AG08395 (cell line): ENCODE results near the gene SPATA6L.
A peak's percentile ranks its signal among the peaks of the same experiment; 100 is the strongest.
"Not testable (repeated sequence)": the region's sequence is repeated elsewhere in the genome, so short reads cannot be mapped to it uniquely, and the experiment has no call there.

Experiments used
- DNase-seq: peaks from one replicate; pipeline ENCODE4 v3.0.0; 2012; ENCODE audit warnings: mixed read lengths, low spot score

Gene SPATA6L

DNA sequence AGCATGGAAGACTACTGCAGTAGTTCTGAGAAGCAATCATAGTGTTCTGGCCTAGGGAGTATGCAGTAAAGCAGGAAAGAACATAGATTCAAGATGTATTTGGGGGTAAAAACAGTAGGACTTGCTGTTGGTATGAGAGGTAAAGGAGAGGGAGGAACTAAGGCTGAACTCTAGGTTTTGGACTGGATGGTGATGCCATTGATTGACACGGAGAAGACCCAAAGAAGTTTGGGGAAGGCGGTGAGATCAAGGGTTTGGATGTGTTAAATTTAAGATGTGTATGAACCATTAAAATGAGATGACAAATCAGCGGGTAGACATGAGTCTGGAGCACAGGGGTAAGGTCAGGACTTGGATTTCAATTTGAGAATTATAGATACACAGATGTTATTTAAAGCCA is 11.1 kb upstream of the SPATA6L start:
- DNase-seq = no peak

DNA sequence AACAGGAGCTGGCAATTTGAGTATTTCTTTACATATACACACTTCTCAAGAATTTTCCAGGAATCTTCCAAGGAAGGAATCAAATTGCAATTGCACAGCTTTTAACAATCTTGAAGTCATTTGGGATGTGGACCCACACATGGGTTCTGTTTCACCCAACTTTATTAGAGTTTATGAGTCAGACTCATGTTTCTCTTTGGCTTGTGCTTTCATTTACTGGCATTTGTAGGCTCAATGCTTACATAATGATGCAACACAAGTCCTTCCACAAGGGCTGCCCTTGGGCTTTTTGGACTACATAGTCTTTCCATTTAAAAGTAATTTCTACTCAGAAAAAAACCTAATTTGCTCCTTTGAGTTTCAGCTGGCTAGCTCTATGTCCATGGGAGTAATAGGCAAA is 8.5 kb upstream of the SPATA6L start:
- DNase-seq = peak; percentile 77

DNA sequence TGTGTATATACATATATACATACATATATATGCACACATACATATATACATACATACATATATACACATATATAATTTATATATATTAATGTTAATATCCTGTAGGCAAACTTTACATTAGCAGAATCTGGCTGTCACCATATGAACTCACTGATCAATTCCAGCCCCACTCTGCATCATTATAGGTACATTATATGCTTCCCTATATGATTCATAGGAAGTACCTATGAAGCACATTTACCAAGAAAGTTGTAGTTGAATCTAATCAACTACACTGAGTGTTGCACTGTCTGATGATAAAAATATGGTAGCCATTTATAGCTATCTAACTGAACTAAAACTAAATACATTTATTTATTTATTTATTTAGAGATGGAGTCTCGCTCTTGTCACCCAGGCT is 5.5 kb upstream of the SPATA6L start:
- DNase-seq = no peak

DNA sequence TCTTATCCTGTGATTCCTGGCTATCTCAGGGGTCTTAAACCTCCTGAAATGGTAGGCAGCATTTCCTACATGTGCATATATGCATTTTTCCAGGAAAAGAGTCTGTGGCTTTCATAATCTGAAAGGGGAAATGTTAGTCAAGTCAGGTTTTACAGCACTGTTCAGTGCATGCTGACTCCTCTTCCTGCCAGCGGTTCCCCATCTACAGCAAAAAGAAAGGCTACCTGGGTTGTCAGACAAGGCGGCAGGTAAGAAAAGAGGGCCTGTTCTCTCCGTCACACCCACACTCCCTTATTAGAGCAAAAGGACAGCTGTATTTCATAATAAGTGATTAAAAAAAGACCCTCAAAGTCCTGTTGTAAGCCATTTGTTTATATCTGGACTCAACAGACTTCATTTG is 4.3 kb upstream of the SPATA6L start:
- DNase-seq = no peak

DNA sequence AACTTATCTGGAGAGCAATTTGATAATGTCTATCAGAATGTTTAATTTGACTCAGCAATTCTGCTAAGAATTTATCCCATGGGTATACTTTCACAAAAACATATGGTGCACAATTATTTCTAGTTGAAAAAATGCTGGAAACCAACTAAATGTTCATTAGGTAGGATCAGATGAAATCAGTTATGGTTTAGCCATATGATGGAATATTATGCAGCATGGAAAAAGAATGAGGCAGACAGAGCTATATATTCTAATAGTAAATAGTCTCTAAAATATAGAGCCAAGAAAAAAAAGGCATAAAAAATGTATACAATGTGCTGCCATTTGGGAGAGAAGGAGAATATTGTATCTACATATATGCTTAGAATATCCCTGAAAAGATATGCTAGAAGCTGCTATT is 3.6 kb upstream of the SPATA6L start:
- no peak for DNase-seq

DNA sequence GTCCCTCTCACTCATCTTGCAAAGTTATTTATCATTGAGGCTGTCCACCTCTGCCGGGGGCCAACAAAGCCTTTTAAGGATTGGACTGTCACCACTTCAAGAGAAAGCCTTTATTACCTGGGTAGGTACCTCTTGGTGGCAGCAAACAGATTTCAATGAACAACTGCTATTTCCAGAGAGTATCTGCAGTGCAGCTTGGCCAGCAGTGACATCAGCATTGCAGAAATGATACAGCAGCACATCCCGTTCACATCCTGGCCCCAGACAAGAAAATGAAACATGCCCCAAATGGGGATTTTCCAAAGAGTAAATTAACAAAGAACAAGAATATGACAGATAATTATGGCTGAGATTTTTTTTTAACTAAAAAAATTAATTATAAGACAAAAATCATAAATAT is 2.3 kb upstream of the SPATA6L start:
- DNase-seq = no peak

DNA sequence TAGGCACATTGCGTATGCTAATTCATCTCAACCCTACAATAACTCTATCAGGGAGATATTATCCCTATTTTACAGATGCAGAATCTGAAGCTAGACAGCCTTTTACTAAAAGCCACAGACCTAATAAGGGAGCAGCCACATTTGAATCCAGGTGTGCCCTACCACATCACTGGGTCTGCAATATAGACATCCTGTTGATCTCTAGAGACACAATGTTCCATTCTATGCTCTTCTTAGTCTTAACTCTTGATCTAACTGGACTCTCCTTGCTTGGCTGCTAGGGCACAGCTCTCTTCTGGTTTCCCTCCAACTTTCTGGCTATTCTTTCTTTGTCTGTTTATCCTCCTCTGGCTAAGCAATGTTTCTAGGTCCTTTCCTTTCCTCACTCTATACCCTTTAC is 1.4 kb upstream of the SPATA6L start:
- DNase-seq = no peak

DNA sequence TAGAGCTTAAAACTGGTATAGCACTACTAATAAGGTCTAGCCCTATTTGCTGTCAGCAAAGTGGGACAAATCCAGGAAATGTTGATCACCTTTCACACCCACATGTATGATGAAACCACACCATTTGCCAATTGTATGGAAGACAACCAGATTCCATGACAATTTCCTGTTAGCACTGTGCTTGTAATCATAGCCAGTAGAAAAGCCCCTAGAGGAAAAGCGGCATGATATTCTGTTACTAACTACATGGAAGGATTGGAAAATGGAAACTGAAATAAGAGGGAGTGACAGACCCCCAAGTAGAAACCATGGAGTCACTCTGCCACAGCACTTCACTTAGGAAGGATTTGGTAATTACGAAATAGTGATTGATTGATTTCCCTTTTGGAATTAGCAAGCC is 923 bp downstream of the SPATA6L start:
- DNase-seq = no peak

DNA sequence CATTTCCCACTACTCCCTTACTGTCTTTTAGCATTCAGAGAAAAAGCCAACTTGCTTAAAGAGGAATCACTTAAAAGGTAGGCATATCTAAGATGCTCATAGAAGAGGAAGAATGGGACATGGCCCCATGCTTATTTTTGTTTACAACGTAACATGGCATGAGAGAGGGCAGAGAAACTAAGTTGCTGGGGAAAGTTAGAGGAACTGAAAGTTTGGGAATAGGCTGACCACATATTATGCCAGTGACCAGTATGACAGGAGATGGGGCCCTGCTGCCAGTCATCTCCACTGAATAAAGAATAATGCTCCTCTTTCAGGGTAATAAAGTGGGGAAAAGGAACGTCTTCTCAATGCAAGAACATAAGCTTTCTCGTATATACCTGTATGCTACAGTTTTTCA is 2.3 kb downstream of the SPATA6L start:
- DNase-seq = no peak

DNA sequence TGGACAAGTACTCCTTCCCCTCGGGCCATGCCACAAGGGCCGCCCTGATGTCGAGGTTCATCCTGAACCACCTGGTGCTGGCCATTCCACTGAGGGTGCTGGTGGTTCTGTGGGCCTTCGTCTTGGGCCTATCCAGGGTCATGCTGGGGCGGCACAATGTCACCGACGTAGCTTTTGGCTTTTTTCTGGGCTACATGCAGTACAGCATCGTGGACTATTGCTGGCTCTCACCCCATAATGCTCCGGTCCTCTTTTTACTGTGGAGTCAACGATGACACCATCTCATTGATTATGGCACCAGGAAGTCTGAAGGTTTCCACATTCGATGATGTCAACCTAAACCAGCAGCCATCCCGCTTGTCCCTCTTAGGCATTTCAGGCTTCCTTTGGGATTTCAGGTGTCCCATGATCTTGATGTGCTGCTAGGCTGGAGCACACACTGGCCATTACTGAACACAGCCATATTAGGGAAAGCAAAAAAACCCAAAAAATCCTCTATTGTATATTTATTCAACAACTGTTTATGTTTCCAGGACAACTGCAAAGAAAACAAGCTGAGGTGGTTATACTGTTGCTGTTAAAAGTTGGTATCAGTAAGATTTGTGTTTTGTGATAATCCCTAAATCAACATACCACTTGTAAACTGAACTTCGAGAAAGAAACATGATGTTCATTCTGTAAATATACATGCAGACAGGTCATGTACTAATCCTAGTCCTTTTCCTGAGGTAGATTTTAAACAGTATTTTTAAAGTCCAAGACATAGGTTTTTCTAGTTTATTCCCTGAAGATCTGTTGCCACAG is 3.1 kb downstream of the SPATA6L start:
- DNase-seq = no peak

DNA sequence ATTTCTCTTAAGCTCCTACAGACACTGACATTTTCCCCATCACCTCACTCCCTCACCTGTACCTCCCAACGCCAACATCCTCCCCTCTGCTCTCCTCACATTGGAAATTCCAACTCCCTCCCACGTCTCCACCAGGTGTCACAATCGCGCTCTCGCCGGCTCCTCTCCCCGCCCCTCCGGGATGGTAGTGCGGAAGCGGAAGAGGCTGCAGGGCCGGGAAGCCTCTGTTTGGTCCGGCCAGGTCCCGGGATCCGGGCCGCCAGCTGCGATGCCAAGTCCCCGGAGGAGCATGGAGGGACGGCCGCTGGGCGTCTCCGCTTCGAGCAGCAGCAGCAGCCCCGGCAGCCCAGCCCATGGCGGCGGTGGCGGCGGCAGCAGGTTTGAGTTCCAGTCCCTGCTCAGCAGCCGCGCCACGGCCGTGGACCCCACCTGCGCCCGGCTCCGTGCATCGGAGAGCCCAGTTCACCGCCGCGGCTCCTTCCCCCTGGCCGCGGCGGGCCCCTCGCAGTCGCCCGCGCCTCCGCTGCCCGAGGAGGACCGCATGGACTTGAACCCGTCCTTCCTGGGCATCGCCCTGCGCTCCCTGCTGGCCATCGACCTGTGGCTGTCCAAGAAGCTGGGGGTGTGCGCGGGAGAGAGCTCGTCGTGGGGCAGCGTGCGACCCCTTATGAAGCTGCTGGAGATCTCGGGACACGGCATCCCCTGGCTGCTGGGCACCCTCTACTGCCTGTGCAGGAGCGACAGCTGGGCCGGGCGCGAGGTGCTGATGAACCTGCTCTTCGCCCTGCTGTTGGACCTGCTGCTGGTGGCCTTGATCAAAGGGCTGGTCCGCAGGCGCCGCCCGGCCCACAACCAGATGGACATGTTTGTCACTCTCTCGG is 3.9 kb downstream of the SPATA6L start, which contains the start of gene PLPP6:
TSS of gene PLPP6 (plus strand) at position 187 of the 881 bp plus-strand sequence. CDS start at position 269, 82 bp downstream.
- peak; percentile 89 for DNase-seq

DNA sequence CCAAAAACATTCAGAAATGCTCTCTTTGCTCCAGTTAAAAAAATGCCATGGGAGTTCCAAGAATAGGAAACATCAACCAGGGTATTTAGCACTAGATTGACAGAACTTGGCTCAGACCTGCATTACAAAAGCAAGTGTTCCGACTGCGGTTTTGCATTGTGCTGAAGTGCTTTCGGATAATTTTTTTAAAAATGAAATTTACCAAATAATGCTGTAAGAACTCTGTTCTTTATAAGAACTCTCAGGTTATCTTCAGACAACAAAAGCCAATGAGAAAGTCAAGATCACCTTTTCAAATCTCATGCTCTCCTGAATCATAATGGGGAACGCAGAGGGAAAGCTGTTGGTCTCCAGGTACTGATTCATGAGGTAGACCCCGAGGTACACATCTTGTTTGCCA is 4.7 kb downstream of the SPATA6L start:
- no peak for DNase-seq

DNA sequence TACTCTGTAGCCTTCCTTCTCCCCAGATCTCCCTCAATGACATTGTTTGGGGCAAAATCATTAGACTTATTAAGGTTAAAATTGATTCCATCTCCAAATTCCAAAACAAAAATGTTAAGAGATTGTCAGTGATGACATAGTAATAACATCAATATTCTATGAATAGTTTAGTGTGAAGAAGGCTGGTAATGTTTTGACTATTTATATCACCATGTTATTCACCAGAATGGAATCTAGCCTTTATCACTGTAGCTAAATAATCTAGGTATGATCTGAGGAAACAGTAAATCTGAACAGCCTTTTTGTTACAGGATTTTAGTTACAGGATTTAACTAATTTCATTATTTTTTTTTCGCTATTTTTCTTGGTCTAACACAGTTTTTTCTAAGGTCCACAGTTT is 5.1 kb downstream of the SPATA6L start:
- DNase-seq = peak; percentile 19

DNA sequence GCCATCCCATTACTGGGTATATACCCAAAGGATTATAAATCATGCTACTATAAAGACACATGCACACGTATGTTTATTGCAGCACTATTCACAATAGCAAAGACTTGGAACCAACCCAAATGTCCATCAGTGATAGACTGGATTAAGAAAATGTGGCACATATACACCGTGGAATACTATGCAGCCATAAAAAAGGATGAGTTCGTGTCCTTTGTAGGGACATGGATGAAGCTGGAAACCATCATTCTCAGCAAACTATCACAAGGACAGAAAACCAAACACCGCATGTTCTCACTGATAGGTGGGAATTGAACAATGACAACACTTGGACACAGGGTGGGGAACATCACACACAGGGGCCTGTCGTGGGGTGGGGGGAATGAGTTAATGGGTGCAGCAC is 5.6 kb downstream of the SPATA6L start:
- not testable (repeated sequence) for DNase-seq

DNA sequence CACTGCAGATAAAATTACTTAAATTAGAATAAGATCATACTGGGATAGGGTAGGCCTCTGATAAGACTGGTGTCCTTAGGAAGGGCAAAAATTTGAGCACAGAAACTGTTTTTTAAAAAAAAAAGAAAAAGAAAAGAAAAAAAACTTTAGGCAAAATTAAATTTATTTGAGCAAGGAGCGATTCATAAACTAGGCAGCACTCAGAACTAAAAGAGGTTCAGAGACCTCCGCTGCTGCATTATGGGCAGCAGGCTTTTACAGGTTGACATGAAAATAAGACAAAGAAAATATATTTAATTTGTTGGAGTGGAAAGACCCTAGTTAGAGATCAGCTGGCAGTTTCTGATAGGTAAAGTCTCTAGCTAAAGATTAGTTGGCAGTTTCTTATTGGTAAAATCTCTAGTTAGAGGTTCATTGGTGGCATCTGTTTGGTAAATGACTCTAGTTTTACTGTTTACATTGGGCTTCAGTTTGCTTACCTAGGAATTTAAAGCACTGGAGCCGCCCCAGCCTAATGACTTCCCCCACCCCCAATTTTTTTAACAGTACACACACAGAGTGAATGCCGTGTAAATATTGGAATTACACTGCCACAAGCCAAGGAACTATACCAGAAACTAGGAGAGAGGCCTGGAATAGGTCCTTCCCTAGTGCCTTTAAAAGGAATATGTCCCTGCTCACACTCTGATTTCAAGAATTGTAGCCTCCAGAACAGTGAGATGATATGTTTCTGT is 8.7 kb downstream of the SPATA6L start:
- no peak for DNase-seq

DNA sequence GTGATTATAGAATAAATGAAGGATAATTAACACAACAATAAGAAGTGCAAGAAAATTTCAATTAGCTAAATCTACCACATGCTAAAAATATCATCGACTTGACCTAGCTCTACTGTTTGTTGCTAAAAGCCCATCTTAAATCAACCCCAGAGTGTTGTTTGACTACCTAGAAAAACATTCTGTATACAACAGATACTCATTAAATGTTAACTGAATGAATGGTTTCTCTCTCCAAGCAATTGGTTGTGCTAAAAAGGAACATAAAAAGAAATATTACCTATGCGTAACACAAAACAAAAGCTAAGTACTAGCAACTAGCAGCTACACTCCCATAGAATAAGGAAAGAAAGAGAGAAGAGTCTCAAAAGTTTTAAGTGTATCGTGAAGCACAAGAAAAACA is 9.7 kb downstream of the SPATA6L start:
- DNase-seq = no peak

DNA sequence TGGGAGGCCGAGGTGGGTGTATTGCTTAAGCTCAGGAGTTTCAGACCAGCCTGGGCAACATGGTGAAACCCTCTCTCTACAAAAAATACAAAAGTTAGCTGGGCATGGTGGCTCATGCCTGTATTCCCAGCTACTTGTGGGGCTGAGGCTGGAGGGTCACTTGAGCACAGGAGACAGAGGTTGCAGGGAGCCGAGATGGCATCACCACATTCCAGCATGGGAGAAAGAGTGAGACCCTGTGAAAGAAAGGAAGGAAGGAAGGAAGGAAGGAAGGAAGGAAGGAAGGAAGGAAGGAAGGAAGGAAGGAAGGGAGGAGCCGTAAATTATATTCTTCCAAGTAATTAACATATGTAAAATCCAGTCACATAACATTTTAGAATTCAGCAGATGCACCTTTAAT is 10.1 kb downstream of the SPATA6L start:
- DNase-seq = not testable (repeated sequence)

DNA sequence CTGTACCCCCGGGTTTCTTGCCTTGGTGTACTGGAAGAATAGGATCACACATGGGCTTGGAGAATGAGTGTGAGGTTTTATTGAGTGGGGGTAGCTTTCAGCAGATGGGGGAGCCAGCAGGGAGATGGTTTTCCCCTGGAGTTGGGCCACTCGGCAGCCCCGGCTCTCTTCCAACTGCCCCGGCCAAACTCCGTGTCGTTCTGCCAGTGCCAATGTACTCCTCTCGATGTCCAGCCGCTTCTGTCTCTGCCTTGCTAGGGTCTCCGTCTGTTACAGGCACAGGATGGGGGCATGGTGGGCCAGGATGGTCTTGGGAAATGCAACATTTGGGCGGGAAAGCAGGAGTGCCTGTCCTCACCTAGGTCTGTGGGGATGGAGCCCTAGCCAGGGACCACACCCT is 11.7 kb downstream of the SPATA6L start:
- DNase-seq = no peak

DNA sequence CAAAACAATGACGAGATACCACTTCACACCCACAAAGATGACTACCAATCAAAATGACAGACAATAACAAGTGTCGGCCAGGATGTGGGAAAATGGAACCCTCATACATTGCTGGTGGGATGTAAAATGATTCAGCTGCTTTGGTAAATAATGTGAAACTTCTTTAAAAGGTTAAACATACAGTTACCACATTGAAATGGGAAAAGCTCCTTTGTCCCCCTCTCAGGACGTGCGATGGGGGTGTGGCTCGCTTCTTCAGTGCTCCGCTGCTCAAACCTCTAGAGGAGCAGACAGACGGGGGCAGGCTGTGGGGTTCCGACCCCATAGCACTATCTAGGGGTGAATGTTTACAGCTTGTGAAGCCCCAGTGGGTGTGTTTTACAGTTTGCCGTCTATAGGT is 12.2 kb downstream of the SPATA6L start:
- DNase-seq = no peak

DNA sequence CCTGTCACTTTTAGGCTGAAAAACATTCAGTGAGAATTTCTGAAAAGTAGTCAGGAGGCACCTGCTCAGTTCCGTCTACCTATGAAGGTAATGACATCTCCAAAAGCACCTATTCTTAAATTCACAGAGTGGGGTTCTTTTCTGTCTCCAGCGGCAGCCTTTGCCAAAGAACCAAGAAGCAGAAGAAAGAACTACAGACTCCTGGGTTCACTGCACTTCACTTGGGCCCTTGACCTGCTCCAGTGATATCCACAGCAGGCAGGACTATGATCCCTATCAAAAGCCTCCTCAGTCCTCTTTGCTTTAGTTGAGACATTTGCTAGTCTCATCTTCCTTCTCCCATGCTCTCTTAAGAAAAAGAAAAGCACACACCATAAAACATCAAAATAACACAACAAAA is 23.9 kb downstream of the SPATA6L start:
- DNase-seq = no peak

DNA sequence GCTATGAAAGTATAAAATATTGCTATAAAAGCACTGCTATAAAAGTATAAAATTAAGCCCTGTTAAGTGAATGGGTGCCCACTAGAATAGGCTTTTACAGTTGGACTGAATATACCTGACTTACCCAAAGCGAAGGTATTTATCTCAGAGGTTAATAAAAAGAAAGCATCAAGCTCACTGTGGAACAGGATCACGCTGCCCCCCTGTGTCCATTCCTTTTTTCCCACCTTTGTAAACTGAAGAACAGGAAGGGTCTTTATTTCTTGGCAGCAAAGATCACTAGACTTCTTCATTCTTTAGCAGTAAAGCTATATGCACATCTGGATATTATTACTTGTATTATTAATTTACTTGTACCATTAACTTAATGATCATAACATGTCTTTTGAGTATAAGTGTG is 26.3 kb downstream of the SPATA6L start:
- DNase-seq = peak; percentile 13

DNA sequence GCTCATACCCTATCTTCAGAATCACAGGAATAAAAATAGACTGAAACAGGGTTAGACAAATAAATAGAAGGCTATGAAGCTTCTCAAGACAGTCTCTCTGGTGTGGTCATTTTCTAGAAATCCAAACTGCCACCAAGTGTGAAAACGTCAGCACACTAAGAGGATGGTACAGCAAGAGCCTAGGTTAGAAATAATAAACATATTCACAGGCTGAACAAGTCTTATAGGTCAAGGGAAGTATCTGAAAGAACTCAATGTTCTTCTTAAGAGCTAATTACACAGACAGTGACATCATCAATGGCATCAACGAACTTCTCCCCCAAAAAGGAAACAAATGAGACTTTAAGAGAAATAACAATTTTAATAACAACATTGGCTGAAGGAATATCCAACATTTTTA is 26.9 kb downstream of the SPATA6L start:
- no peak for DNase-seq

DNA sequence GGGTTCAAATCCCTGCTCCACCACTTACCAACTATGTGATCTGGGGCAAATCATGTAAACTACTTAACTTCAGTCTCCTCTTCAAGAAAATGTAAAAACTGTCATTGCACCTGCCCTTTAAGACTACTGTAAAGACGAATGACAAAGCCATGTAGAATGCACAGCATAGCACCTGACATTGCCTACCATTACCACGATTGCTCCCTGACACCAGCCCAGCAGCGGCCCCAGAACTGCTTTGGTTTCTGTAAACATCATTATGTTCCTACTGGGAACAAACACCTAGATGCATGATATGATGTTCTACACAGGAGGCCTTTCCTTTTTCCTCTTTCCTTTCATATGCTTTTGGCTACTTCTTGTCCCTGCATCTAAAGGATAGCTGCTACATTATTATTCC is 27.3 kb downstream of the SPATA6L start:
- DNase-seq = no peak
